PFSK-1 (cell line): ENCODE data around the gene KCNQ5.

Experiments used
- POLR2AphosphoS5 ChIP-seq: IDR thresholded peaks from 2 replicates; pipeline ENCODE4 v1.6.1; 2012; ENCODE audit warnings: low read depth, mild to moderate bottlenecking, control low read depth, low read length, moderate library complexity
- TAF1 ChIP-seq: IDR thresholded peaks from 2 replicates; pipeline ENCODE4 v1.6.1; 2012; ENCODE audit warnings: low read length, control low read depth, borderline replicate concordance; ENCODE audit not compliant: insufficient read depth

DNA sequence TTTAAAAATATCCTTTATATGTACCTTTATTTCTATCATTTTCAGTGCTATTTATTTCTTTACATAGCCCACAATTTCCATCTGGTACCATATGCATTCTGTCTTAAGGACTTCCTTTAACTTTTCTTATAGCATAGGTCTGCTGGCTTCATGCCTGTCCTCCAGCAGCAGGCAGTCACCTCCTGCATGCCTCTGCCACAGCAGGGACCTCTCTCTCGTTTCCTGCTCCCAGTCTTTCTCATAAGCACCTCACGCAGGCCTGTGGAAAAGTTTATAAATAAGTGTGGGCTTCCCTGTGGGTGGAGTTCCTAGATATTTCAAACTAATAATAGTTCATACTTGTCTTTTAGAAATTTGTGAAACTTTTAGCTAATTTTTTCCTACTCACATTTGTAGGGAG is 133.9 kb downstream of the KCNQ5 start:
- TF ChIP-seq POLR2AphosphoS5 (no peak), TAF1 (no peak)
